Activated CD8-positive, alpha-beta T cell treated with anti-CD3 and anti-CD28 coated beads, Interleukin-2, amount 10 ng/mL, durations not matched to agents 7 days and 5 days (primary cell): Measurements from ENCODE around the gene NAALADL2. TPM values are rescaled to one million over a fixed set of nuclear protein-coding genes. Genes with fewer than 3 reads are reported as not detected.
"Not testable (repeated sequence)": the region's sequence is repeated elsewhere in the genome, so short reads cannot be mapped to it uniquely, and the experiment has no call there.

Source experiments
- ATAC-seq: fragments of 150-1000 bp; cut with Tn5 transposase; one replicate; pipeline ENCODE4 v1.10.0; 2021; ENCODE audit warnings: moderate library complexity
- CTCF ChIA-PET: fragments of 350-600 bp; sonication (Branson Sonifier 250); formaldehyde crosslinking; loops from one replicate; lab custom pipeline; 2021; ENCODE audit warnings: antibody characterized with exemption; lab: Charles Lee
- POLR2A ChIA-PET: fragments of 350-600 bp; sonication (Branson Sonifier 250); formaldehyde crosslinking; loops from one replicate; lab custom pipeline; 2021; ENCODE audit warnings: antibody characterized with exemption; lab: Charles Lee
- DNase-seq: peaks from one replicate; pipeline ENCODE4 v3.0.0-alpha.2; 2020
- H3K27ac Mint-ChIP-seq: one replicate; pipeline ENCODE4 v1.8.0; 2021; ENCODE audit warnings: mild to moderate bottlenecking, mixed read lengths
- H3K27me3 Mint-ChIP-seq: one replicate; pipeline ENCODE4 v1.8.0; 2021; ENCODE audit warnings: low read depth, mixed read lengths
- H3K36me3 Mint-ChIP-seq: one replicate; pipeline ENCODE4 v1.8.0; 2021; ENCODE audit warnings: low read depth, mixed read lengths
- H3K4me1 Mint-ChIP-seq: one replicate; pipeline ENCODE4 v1.8.0; 2021; ENCODE audit warnings: low read depth, mixed read lengths
- H3K4me3 Mint-ChIP-seq: one replicate; pipeline ENCODE4 v1.8.0; 2021; ENCODE audit warnings: mild to moderate bottlenecking, mixed read lengths
- H3K9me3 Mint-ChIP-seq: one replicate; pipeline ENCODE4 v1.8.0; 2022; ENCODE audit warnings: mixed read lengths; ENCODE audit not compliant: insufficient read depth
- total RNA-seq, 2 experiments: library from RNA; stranded (reverse); gene quantifications; one replicate each; pipeline ENCODE4 v1.2.3, GENCODE V29; 2021

The NAALADL2 gene
- total RNA-seq, 2 experiments from 2014 or later: 0.39 to 0.47 TPM

- Mint-ChIP-seq H3K36me3 (no peaks in the 10 kb centered on the region), H3K4me3 (no peak overlapping the region), H3K4me1 (no peaks in the 10 kb centered on the region), H3K27me3 (no peaks in the 10 kb centered on the region), H3K27ac (no peak overlapping the region), H3K9me3 (no peaks in the 10 kb centered on the region)
- DNase-seq: no peak
- ATAC-seq: no peak
- CTCF ChIA-PET: no interaction called here
- POLR2A ChIA-PET: no interaction called here
Measured at GRCh38 chr3:175342196-175342595, 483.1 kb downstream of the NAALADL2 start.

DNA sequence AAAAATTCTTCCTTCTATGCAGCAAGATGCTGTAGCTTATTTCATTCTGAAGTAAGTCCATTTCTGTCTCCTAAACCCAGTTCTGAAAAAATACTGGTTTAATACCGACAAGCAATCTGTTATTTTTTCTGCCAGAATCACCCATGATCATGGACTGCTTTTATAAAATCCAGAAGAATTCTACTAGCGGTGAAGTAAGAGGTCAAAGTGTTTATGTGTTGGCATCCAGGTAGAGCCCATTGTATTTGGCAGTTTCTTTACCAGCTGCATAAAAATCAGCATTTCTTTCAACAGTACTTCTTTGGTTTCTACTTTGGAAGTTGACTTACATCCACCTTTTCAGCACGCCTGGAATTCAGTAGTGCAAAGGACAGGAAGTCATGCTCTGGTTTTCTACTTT, 484.8 kb downstream of the NAALADL2 start:
- Mint-ChIP-seq H3K27me3 (no peaks in the 10 kb centered on the region), H3K36me3 (no peaks in the 10 kb centered on the region), H3K27ac (no peak overlapping the region), H3K9me3 (no peaks in the 10 kb centered on the region), H3K4me1 (no peaks in the 10 kb centered on the region), H3K4me3 (no peak overlapping the region)
- POLR2A ChIA-PET: no interaction called here
- DNase-seq (no peak), ATAC-seq (no peak)
- CTCF ChIA-PET: no interaction called here

GRCh38 chr3:175346573-175347356, 487.6 kb downstream of the NAALADL2 start:
- CTCF ChIA-PET: no interaction called here

DNA sequence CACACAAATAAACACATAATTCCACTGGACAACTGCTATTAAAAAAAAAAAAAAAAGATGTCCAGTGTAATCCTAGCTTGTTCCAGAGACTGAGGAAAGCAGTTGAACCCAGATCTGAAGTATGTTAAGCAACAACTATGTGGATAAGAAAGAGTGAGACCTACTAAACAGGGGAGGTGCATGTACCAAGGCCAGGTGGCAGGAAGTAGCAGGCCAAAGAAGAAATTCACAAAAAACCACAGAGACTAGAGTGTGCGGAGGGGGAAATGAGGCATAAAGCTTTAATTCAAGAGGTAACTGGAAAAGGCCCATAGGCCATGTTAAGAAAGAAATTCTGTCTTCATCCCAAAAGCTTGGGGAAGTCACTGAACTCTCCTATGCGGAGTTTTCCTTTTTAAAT, 490.0 kb downstream of the NAALADL2 start:
- H3K36me3 Mint-ChIP-seq: no peaks in the 10 kb centered on the region
- POLR2A ChIA-PET: no interaction called here
- CTCF ChIA-PET: no interaction called here
- H3K4me3 Mint-ChIP-seq: no peak overlapping the region
- DNase-seq (no peak), ATAC-seq (no peak)
- H3K27ac Mint-ChIP-seq: no peak overlapping the region
- H3K27me3 Mint-ChIP-seq: no peaks in the 10 kb centered on the region
- H3K9me3 Mint-ChIP-seq: no peaks in the 10 kb centered on the region
- H3K4me1 Mint-ChIP-seq: no peaks in the 10 kb centered on the region

More at GRCh38 chr3:175346573-175347356, 487.6 kb downstream of the NAALADL2 start:
- ATAC-seq (no peak), DNase-seq (no peak)
- no peaks in the 10 kb centered on the region for H3K36me3 Mint-ChIP-seq
- no peak overlapping the region for H3K4me3 Mint-ChIP-seq
- no peaks in the 10 kb centered on the region for H3K27me3 Mint-ChIP-seq
- no peaks in the 10 kb centered on the region for H3K9me3 Mint-ChIP-seq
- H3K27ac Mint-ChIP-seq: no peak overlapping the region
- POLR2A ChIA-PET: no interaction called here
- no peaks in the 10 kb centered on the region for H3K4me1 Mint-ChIP-seq

DNA sequence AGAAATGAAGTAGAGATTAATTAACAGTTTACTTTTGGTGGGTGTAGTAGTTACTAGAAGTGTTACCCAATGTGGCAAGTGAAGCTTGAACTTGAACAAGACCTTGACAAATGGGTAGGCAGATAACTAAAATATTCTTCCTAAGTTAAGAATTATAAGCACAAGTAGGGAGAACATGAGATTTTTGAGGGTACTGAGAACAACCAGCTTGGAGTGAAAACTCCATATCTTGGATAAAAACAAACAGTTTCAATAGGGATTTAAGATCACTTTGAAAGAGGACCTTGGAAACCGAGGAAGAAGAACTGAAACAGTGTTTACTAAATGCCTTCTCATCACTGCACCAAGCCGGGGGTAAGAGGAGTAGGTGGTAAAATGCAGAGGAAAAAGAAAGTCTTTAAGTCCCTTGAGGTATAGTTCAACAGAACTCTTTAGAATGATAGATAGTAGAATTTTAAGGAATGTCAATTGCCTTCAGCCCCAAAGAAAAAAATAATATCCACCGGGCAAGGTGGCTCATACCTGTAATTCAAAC, 496.7 kb downstream of the NAALADL2 start:
- ChIA-PET POLR2A (no interaction called here), CTCF (no interaction called here)
- H3K4me3 Mint-ChIP-seq: no peak overlapping the region
- no peak overlapping the region for H3K27ac Mint-ChIP-seq
- DNase-seq: no peak
- ATAC-seq: no peak
- no peaks in the 10 kb centered on the region for H3K27me3 Mint-ChIP-seq
- no peaks in the 10 kb centered on the region for H3K4me1 Mint-ChIP-seq
- H3K9me3 Mint-ChIP-seq: no peaks in the 10 kb centered on the region
- no peaks in the 10 kb centered on the region for H3K36me3 Mint-ChIP-seq

DNA sequence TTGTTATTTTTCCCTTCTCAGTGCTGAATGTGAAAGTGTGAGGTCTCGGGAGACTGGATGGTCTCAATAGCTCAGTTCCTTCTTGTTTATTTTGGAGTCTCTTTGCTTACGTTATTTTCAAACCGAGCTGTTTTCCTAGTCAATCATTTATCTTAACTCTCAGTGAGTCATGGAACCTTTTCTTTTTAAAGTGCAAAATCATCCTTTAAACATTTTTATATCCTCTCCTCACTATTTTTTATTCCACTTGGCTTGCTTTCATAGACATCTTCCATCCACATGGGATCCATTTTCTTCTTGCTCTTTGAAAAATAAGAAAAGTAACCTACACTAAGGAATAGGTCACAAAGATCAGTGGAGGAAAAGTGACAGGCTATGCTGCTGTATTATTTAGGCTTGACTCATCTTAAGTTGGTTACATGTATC, 497.8 kb downstream of the NAALADL2 start:
- ATAC-seq (no peak), DNase-seq (no peak)
- Mint-ChIP-seq H3K9me3 (no peaks in the 10 kb centered on the region), H3K36me3 (no peaks in the 10 kb centered on the region), H3K4me1 (no peaks in the 10 kb centered on the region), H3K4me3 (no peak overlapping the region), H3K27ac (no peak overlapping the region), H3K27me3 (no peaks in the 10 kb centered on the region)
- ChIA-PET POLR2A (no interaction called here), CTCF (no interaction called here)

DNA sequence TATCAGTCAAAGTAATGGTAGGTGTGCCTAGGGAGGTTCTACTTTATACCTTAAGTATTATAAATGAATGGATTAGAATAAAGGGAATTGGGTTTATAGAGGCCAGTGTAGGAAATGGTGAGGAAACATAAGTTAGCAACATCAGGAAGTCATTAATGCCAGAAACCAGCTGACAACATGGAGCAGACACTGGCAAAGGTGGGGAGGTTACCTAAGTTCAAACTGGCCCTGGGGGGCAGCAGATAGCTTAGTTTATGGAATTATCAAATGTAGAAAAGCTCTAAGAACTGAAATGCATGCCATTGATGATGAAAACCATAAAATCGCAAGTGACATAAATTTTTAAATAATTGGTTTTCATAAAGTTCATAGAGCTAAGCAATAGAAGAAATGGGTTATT, 498.6 kb downstream of the NAALADL2 start:
- H3K4me1 Mint-ChIP-seq: no peaks in the 10 kb centered on the region
- H3K36me3 Mint-ChIP-seq: no peaks in the 10 kb centered on the region
- DNase-seq (no peak), ATAC-seq (no peak)
- ChIA-PET POLR2A (no interaction called here), CTCF (interaction anchor here (0.7 kb wide), 1 partner anchor 237 kb away, joined by 3 read pairs; no protein-coding TSS in a partner anchor)
- no peak overlapping the region for H3K4me3 Mint-ChIP-seq
- H3K27me3 Mint-ChIP-seq: no peaks in the 10 kb centered on the region
- no peak overlapping the region for H3K27ac Mint-ChIP-seq
- no peaks in the 10 kb centered on the region for H3K9me3 Mint-ChIP-seq

DNA sequence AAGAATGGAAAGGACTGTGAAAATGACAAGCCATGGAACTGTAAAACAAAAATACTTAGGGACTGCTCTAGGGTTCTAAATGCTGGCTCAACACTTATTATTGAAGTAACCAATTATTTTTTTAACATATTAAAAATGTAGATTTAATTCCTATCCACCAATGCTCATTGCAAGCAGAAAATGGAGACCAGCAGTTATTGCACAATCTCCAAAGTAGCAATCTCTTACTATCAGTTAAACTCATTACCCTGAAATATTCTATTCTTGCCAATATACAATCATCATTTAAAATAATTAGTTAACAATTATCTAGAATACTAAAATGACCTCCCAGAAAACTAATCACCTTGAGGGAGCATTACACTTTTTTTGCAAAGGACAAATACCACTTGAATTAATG, 499.8 kb downstream of the NAALADL2 start:
- no peak overlapping the region for H3K4me3 Mint-ChIP-seq
- H3K27me3 Mint-ChIP-seq: no peaks in the 10 kb centered on the region
- H3K9me3 Mint-ChIP-seq: no peaks in the 10 kb centered on the region
- CTCF ChIA-PET: no interaction called here
- H3K4me1 Mint-ChIP-seq: no peaks in the 10 kb centered on the region
- no peak for ATAC-seq
- DNase-seq: no peak
- H3K27ac Mint-ChIP-seq: no peak overlapping the region
- POLR2A ChIA-PET: no interaction called here
- no peaks in the 10 kb centered on the region for H3K36me3 Mint-ChIP-seq

- CTCF ChIA-PET, H3K9me3 Mint-ChIP-seq, H3K4me1 Mint-ChIP-seq, DNase-seq, H3K27me3 Mint-ChIP-seq, H3K27ac Mint-ChIP-seq, H3K36me3 Mint-ChIP-seq, ATAC-seq, H3K4me3 Mint-ChIP-seq, POLR2A ChIA-PET: not testable (repeated sequence)
Measured at GRCh38 chr3:175370426-175370825, 511.3 kb downstream of the NAALADL2 start.

GRCh38 chr3:175371187-175371586, 512.1 kb downstream of the NAALADL2 start:
- POLR2A ChIA-PET, H3K4me1 Mint-ChIP-seq, CTCF ChIA-PET, ATAC-seq, DNase-seq, H3K27me3 Mint-ChIP-seq, H3K4me3 Mint-ChIP-seq, H3K36me3 Mint-ChIP-seq, H3K9me3 Mint-ChIP-seq, H3K27ac Mint-ChIP-seq: not testable (repeated sequence)

GRCh38 chr3:175374705-175375104, 515.6 kb downstream of the NAALADL2 start:
- ATAC-seq (no peak), DNase-seq (no peak)
- no peak overlapping the region for H3K27ac Mint-ChIP-seq
- ChIA-PET POLR2A (no interaction called here), CTCF (no interaction called here)
- no peaks in the 10 kb centered on the region for H3K27me3 Mint-ChIP-seq
- H3K4me1 Mint-ChIP-seq: no peaks in the 10 kb centered on the region
- no peaks in the 10 kb centered on the region for H3K9me3 Mint-ChIP-seq
- H3K4me3 Mint-ChIP-seq: no peak overlapping the region
- H3K36me3 Mint-ChIP-seq: no peaks in the 10 kb centered on the region

DNA sequence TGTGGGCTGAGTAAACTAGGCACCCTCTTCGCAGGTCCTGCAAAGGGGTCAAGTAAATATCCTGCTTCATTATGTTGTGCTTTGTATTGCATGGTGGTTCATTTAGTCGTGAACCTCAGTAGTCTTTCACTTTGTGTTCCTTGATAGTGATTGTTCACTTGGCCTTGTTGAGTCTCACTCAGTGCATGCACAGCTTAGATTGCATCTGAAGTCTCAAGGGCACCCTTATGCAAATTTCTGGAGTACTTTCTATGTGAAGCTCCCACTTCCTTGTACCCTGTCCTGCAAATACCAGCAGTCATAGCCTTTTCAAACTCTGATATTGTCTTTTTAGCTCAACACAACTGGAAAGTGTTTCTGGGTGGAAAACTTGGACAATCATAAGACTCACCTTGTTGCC, 519.2 kb downstream of the NAALADL2 start:
- POLR2A ChIA-PET: no interaction called here
- Mint-ChIP-seq H3K36me3 (no peaks in the 10 kb centered on the region), H3K4me1 (no peaks in the 10 kb centered on the region), H3K27ac (no peak overlapping the region), H3K4me3 (no peak overlapping the region), H3K27me3 (no peaks in the 10 kb centered on the region), H3K9me3 (no peaks in the 10 kb centered on the region)
- ATAC-seq (no peak), DNase-seq (no peak)
- CTCF ChIA-PET: no interaction called here
